SHP77 treated with DMSO at 0.1 percent for 48 hours (cell line): ENCODE measurements around the gene SOX8.
"Not testable (repeated sequence)": the region's sequence is repeated elsewhere in the genome, so short reads cannot be mapped to it uniquely, and the experiment has no call there.

Experiments used
- DNase-seq: peaks from one replicate; lab custom pipeline; 2025; lab: John Stamatoyannopoulos, UW

SOX8 gene

DNA sequence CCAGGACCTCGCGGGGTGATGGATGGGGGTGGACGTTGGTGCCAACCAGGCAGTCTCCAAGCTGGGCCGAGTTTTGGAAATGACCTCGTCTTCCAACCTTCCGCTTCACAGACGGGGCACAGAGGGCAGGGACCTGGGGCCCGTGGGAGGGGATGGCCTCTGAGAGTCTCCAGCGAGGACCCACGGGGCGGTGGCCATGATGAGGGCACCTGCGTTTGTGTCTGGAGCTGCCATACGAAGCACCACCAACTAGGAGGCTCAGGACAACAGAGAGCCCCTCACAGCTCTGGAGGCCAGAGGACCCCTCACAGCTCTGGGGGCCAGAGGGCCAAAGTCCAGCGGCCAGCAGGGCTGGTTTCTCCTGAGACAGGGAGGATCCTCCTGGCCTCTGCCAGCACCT lies 26.5 kb downstream of the SOX8 start:
- DNase-seq = no peak

DNA sequence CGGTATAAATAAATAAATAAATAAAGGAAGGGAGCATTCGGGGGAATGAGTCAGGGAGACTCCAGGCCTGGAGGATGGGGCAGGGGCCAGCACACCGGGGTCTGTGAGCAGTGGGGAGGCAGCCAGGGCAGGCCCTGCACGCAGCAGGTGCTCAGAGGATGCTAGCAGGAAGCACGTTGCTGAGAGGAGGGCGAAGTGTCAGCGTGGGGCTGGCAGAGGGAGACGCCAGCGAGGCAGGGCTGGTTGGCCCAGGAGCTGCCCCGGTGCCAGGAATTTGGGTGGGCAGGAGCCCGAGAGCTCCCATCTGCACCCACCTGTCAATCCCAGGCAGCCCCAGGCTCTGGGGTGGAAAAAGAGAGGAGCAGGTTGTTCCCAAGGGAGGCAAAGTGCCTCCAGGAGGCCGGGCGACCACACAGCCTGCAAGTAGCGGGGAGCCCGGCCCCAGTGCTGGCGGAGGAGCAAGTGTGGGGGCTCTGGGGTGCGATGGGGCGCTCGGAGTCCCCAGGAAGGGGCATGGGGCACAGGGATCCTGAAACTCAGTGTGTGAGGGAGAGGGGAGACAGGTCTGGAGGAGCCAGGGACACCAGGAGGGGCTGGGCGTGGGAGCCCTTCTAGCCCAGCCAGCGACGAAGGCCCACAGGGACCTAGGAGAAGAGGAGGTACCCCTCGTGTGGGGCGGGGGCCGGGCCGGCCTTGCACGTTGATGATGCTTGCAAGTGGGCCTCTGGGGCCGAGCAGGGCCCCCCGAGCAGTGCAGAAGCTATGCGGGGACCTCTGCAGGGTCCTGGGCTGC lies 28.0 kb downstream of the SOX8 start:
- no peak for DNase-seq

DNA sequence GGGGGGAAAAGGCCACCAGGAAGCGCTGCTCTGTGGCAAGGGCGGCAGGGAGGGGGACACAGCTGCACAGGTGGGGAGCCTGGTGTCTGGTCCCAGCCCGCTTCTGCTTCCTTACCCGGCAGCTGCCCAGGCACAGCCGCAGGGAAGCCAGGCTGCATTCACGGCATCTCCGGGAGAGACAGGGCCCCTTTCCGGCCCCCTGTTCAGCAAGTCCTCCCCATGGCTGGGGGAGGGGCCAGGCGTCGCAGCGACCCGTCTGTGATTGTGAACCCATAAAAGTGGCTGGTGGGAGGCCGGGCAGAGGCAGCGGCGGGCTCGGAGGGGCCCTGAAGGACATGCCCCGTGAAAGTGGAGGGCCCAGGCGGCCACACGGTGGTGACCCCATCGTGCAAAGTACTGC lies 28.7 kb downstream of the SOX8 start:
- no peak for DNase-seq

DNA sequence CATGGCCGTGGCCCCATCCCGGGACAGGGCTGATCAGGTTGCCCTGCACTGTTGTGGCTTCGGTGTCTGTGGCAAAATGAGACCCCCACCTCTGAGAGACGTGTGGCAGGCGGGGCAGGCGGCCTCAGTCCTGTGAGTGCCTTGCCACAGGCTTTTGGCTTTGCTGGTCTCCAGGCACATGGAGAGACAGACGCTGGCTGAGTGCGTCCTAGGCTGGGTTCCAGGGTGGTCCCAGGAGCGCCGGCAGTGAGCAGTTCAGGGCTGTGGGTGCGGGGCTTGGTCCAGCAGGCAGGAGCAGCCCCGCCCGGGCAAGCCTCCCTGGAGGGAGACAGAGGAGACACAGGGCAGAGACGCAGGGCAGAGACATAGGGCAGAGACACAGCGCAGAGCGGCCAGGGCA lies 29.2 kb downstream of the SOX8 start:
- no peak for DNase-seq

DNA sequence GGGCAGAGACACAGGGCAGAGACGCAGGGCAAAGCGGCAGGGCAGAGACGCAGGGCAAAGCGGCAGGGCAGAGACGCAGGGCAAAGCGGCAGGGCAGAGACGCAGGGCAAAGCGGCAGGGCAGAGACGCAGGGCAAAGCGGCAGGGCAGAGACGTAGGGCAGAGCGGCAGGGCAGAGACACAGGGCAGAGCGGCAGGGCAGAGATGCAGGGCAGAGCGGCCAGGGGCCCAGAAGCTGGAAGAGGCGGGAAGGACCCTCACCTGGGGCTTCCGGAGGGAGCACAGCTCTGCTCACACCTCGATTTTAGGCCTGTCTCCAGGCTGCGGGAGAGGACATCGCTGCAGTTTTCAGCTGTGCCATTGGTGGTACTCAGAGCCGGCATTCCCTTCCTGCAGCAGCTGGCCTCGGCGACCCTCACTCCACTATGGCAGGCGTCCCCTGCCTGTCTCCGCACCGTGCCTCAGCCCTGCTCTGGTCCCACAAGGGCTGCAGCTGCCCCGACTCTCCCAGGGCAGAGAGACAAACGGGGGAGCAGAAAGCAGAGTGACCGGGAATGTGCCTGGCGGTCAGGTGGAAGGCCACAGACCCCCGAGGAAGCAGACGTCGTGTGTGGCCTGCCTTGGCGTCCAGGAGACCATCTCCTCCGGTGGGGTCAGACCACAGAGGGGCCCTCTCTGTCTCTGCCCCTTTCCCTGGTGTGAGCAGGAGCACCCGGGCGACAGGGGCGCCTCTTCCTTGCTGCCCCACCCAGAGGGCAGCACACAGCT lies 29.9 kb downstream of the SOX8 start:
- DNase-seq = no peak

DNA sequence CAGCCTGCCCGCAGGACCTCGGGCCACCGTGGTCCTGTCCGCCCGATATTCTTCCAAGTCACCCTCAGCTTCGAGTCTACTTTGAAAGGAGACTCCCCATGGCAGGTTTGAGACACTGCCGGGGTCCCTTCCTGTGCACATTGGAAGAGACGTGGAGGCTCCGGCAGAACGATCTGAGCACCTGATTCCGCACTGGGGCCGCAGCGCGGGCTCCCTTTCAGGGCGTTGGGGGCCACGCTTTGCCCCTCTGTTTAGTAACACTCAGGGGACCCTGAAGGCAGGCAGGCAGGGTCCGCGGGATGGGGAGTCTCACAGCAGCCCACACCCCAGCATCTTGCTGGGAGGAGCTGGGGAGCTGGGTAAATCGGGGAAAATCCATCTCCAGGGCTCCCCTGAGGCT lies 30.6 kb downstream of the SOX8 start:
- DNase-seq = no peak

DNA sequence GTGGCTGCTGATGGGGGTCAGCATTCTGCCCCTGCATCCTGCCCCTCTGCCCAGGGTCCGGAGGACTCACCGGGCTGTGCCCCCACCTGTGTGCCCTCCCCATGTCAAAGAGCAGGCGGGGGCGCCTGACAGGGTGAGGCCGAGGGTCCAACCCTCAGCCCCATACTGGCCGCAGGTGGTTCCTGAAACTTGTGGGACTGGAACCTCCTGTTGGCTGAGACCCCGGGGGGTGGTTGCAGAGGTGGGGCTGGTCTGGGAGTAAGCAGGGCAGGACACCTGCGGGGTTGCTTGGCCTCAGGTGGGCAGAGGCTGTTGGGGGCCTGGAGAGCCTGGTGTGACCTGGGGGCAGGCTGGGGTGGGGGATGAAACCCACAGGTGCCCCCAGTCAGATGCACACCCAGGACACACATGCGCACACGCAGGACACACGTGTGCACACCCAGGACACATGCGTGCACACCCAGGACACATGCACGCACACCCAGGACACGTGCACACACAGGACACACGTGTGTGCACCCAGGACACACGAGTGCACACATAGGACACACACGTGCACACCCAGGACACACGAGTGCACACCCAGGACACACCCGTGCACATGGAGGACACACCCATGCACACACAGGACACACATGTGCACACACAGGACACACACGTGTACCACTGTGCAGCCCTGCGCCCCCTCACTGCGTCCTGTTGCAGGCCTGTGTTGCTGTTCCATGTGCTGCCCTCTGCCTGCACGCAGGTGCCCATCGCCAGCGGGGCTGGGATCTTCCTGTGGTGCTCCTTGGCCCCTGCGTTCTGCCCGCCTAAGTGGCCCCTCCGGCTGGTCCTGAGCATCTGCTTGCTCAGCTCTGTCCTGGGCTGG lies 31.4 kb downstream of the SOX8 start:
- no peak for DNase-seq

DNA sequence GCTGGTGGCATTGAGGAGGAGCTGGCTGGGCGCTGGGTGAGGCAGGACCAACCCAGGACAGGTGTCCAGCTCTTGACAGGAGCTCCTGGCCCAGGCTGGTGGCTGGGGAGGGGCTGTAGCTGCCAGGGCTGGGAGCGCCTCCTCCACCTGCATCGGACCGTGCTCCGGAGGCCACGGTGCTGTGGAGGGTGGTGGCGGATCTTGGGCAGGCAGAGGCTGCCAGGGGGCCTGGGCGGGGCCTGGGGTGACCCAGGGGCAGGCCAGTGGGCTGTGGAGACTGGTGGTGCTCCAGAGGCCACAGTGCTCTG lies 32.0 kb downstream of the SOX8 start:
- no peak for DNase-seq

DNA sequence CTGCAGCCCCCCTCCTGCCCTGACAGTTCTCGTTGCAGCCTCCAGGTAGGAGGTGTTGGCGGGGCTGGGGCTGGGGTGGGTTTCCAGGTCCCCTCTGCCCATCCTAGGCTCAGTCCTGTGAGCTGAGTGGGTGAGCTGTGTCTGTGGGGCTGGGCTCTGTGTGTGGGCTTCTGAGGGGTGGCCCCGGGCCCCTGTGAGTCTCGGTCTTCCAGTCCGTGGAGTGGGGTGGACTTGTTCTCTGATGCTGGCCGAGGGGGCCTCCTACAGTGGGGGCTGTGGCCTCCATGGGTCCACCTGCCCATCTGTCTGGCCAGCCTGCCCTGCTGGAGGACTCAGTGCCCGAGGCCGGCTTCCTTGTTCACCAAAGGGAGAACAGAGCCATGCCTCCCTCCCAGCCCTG lies 32.7 kb downstream of the SOX8 start:
- DNase-seq = no peak

DNA sequence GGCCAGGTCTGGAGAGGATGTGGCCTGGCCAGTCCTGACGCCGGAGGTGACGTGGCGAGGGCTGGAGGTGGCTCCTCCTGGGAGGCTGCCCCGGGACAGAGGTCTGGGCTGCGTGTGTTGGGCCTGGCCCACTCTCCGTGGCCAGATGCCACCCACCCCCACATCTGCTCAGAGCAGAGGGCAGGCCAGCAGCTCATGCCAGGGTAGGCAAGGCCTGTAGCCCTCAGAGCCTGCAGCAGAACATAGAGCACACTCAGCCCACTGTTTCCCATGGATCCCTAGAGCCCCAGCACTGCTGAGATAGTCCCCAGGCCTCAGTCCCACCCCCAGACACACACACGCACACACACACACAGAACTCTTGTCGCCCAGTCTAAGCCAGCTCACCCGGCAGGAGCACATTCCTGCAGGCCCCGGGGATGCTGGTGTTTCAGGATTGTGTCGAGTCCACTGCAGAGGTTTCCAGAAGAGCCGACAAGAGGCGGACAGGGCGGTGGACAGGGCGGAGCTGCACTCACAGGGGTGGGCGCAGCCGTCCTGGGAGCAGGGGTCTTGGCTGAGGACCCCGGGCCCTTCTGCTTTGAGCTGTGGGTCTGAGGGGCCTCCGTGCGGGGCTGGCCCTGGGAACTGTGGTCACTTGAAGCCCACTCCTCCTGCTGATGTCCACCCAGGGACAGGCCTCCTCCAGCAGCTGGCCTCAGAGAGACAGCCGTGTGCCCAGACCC lies 33.4 kb downstream of the SOX8 start:
- no peak for DNase-seq

DNA sequence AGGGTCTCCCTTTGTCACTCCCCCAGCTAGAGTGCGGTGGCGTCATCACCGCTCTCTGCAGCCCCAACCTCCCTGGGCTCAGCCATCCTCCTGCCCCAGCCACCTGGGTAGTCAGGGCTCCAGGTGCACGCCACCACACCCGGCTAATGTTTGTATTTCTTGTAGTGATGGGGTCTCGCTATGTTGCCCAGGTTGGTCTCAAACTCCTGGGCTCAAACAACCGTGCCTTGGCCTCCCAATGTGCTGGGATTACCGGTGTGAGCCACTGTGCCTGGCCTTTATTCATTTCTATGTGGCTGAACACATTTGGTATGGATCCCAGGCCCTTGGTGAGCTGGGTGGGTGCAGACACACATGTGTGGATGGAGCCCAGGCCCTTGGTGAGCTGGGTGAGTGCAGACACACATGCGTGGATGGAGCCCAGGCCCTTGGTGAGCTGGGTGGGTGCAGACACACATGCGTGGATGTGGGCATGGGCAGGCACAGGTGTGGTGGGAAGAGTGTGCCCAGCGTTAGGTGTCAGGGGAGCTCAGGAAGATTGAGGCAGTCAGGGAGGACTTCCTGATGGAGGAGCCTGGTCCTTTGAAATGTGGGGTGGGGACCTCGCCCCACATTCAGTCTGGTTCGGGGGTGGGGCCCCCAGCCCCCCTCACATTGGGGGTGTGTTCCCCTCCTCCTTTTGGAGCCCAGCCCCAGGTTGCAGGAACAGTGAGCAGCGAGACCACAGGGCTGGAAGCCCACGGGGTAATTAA lies 37.1 kb downstream of the SOX8 start:
- no peak for DNase-seq

DNA sequence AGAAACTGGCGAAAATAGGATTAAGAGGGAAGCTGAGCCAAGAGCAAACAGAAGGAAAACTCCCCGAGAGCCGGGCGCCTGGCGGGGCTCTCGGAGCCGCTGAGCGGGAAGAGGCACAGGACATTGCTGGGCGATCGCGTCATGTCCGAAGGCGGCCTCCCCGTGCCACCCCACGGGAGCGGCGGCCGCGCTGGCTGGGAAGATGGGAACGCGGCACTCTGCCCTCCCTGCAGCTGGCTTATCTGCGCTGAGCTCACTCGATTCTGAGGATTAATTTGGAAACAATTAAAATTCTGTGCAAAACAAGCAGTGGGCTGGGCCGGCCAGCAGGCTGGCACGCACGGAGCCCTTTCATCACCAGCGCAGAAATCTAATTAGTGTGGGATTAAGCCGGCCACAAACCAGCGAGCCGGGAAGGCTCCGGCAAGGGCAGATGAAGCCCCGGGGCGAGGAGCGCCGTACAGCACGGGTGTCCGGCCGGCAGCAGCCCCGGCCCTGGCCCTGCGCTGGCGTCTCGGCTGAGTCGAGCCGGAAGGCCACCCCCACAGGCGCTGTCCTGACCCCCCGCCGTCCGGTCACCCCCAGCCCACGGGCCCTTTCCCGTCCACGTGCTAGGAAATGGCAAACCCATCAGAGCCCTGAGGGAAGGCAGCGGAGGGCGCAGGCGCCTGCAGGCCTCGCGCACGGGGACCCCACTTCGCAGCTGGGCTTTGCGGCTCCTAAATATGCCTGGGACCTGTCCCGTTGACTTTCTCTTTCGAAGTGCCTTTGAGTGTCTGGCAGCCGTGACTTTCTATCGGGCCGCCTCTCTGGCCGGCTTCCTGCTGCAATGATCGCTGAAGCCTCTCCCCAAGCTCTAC lies 37.9 kb downstream of the SOX8 start:
- DNase-seq = no peak

DNA sequence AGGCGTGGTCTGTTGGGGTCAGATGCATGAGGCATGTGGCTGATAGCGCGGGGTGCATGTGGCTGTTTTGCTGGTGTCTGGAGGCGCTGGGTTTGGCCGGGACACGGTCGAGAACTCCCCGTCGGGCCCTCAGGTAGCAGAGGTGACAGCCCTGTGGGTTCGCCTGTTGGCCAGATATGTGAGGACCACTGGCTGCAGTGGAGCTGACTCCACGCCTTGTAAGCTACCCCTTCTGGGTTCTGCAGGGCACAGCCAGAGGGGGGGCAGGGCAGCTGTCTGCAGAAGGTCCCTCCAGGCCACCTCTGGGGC lies 38.5 kb downstream of the SOX8 start:
- no peak for DNase-seq

DNA sequence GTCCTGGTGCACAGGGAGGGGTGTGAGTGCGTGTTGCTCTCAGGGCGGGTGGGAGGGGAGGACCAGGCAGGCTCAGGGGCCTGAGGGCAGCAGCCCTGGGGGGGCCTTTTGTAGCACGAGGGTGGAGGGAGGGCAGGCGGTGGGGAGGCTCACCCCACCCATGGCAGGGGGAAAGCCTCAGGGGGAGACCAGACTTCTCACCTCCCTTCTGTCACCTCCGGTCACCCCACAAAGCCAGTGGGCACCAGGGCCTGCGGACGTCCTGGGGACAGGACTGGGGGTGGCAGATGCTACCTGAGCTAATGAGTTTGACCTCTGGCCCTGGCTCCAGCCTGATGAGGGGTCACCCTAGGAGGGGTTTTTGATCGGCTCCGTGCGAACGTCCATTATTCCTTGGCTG lies 39.0 kb downstream of the SOX8 start:
- no peak for DNase-seq

DNA sequence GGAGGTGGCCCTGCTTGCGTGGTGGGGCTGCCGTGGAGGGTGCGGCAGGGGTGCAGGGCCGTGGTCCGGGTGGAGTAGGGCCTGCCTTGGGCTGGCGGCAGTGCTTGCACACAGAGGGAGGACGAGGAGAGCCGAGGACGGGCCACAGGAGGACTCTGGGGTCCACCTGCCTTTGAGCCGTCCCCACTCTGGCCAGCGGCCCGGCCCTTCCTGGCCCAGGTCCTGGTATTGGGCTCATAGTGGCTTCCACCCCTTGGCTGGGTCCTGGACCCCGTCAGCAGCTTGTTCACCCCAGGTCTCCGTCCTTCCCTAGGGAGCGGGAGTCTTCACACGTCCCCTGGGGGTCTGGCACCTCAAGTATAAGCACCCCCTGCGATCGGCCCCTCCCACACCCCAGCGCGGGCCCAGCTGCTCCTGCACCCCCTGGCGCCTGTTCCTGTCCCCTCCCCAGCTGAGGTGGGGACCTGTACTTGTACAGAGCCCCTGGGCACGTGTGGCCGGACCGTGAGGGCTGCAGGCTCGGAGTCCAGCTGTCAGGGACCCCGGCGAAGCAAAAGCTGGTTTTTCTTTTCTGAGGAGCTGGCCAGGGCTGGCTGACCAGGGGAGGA lies 40.1 kb downstream of the SOX8 start:
- no peak for DNase-seq

DNA sequence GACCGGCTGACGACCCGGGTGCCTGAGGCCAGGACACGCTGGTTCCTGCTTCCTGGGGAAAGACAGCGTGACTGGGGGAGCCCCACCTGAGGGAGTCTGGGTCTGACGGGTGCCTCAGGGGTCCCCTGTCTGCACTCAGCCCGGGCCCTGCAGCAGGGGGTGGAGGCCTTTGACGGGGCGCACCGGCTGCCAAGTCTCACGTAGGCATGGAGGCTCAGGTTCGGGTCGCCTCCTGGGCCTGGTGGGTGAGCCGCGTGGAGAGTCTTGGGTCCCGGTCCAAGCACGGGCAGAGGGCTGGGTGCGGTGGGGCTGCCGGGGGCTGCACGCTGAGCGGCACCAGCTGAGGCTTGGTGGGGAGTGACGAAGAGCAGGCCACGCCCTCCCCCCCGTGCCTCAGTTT lies 40.9 kb downstream of the SOX8 start:
- no peak for DNase-seq

DNA sequence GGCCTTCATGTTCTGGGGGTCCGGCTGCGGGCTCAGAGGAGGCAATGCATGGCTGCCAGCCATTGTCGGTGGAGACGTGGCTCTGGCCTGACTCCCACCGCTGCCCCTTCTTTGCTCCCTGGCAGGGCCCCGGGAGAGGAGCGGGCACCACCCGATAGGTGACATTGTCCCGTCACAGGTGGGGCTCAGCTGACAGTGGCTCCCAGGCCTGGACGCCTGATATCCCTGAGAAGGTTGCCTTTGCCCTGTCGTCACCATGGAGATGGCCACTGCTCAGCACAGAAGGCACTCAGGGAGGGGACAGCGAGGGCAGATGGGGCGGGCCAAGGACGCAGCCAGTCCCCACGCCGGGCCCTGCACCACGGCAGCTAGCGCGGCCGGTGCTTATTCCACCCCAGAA lies 42.6 kb downstream of the SOX8 start:
- DNase-seq = no peak

DNA sequence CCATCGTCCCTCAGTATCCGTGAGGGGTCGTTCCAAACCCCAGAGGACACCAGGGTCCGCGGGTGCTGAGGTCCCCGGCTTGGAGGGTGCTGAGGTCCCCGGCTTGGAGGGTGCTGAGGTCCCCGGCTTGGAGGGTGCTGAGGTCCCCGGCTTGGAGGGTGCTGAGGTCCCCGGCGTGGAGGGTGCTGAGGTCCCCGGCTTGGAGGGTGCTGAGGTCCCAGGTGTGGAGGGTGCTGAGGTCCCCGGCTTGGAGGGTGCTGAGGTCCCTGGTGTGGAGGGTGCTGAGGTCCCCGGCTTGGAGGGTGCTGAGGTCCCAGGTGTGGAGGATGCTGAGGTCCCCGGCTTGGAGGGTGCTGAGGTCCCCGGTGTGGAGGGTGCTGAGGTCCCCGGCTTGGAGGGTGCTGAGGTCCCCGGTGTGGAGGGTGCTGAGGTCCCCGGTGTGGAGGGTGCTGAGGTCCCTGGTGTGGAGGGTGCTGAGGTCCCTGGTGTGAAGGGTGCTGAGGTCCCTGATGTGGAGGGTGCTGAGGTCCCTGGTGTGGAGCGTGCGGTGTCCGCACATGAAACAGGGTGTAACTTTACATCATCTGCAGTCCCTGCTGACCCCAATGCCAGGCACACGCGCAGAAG lies 43.7 kb downstream of the SOX8 start:
- not testable (repeated sequence) for DNase-seq

DNA sequence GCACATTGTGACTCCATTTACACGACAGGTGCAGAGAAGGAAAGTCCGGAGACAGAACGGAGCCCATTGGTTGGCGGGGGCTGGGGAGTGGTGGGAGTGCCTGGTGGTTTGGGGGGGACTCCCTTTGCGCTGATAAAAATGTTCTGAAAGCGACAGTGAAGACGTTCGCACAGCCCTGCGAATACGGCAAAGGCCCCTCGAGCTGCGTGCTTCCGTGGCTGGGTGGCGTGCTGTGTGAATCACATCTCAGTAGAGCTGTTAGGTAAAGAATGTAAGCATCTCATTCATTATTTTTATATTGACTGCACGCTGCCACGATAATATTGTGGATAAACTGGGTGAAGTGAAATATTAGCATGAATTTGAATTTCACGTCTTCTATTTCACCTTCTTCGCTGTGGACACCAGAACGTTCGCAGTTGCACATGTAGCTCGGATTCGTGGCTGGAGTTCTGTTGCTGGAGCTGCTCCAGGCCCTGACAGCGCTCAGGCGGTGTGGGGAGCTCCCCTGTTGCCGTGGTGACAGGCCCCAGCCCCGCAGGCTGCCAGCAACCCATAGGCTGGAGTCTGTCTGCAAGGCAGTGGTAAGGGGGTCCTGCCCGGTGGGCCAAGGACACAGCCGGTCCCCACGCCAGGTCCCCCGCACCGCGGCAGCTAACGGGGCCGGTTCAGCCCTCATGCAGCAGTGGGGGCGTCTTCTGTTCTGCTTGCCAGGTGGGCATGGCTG lies 44.6 kb downstream of the SOX8 start:
- no peak for DNase-seq
